Endothelial cell of umbilical vein (primary cell): ENCODE measurements around the gene RPL18A. TPM values are rescaled to one million over a fixed set of nuclear protein-coding genes. Genes with fewer than 3 reads are reported as not detected.

Experiments used
- BruUV-seq: library from RNA; stranded (reverse); fragments of 400-500 nt; replicated peaks from 2 replicates; lab custom pipeline; 2021; lab: Mats Ljungman, UMichigan
- CTCF ChIA-PET: fragments of 300-600, 350-600 bp; sonication (Branson Sonifier 250); formaldehyde crosslinking; loops from one replicate; lab custom pipeline; 2021; ENCODE audit warnings: antibody characterized with exemption, inconsistent platforms; lab: Charles Lee
- POLR2A ChIA-PET: fragments of 300-600, 350-600 bp; sonication (Branson Sonifier 250); formaldehyde crosslinking; loops from one replicate; lab custom pipeline; 2021; ENCODE audit warnings: antibody characterized with exemption, inconsistent platforms; lab: Charles Lee
- DNase-seq: peaks from one replicate; pipeline ENCODE4 v3.0.0-alpha.2; 2011; ENCODE audit warnings: low read depth, low spot score
- FAIRE-seq: peaks from 2 replicates; lab custom pipeline; 2011; peaks lifted over from hg19 to GRCh38; lab: Jason Lieb, UNC
- H2AFZ ChIP-seq: 2 replicates; pipeline ENCODE4 v1.6.0; 2012; ENCODE audit warnings: low read depth, low read length, control low read depth, inconsistent platforms
- H3K27ac ChIP-seq: 2 replicates; pipeline ENCODE4 v1.5.1; 2011; ENCODE audit warnings: low read depth, mild to moderate bottlenecking, control low read depth, low read length, moderate library complexity; ENCODE audit not compliant: insufficient read depth
- H3K27me3 ChIP-seq, 2 experiments: 2 replicates each; pipeline versions ENCODE4 v1.6.0 to v1.6.1; 2011; ENCODE audit warnings: low read length in 2 of 2, mixed read lengths in 1 of 2; ENCODE audit not compliant: control insufficient read depth in 2 of 2, insufficient read depth in 2 of 2
- H3K36me3 ChIP-seq, 2 experiments: 2 replicates in 1 of 2; 3 replicates in 1 of 2; pipeline ENCODE4 v1.5.1; 2011; ENCODE audit warnings: low read length in 2 of 2, mild to moderate bottlenecking in 1 of 2, moderate library complexity in 1 of 2; ENCODE audit not compliant: control insufficient read depth in 2 of 2, insufficient read depth in 2 of 2; ENCODE audit errors: extremely low read depth in 1 of 2
- H3K4me1 ChIP-seq: 3 replicates; pipeline ENCODE4 v1.5.1; 2011; ENCODE audit warnings: mild to moderate bottlenecking, low read length; ENCODE audit not compliant: control insufficient read depth, insufficient read depth; ENCODE audit errors: extremely low read depth
- H3K4me2 ChIP-seq: 2 replicates; pipeline ENCODE4 v1.6.1; 2011; ENCODE audit warnings: low read length, control low read depth, mixed read lengths; ENCODE audit not compliant: insufficient read depth
- H3K4me3 ChIP-seq, 3 experiments: fragments of 200-600 bp in 1 of 3; sonication (generic), shearing (Covaris generic) in 1 of 3; replicated peaks in 1 of 3; 2 replicates each; pipeline ENCODE4 v1.5.1; 2011 to 2016; ENCODE audit warnings: control low read depth in 3 of 3, low read length in 3 of 3, mild to moderate bottlenecking in 2 of 3, inconsistent platforms in 1 of 3, low read depth in 1 of 3, moderate library complexity in 1 of 3; ENCODE audit not compliant: insufficient read depth in 1 of 3
- H3K79me2 ChIP-seq: 2 replicates; pipeline ENCODE4 v1.6.0; 2012; ENCODE audit warnings: low read length, inconsistent platforms; ENCODE audit not compliant: control insufficient read depth, insufficient read depth
- H3K9ac ChIP-seq: replicated peaks from 2 replicates; pipeline ENCODE3; 2011; ENCODE audit warnings: low read length, control low read depth; ENCODE audit not compliant: insufficient read depth; ENCODE audit errors: extremely low read depth
- H3K9me1 ChIP-seq: replicated peaks from 3 replicates; pipeline ENCODE4 v1.6.0; 2011; ENCODE audit warnings: mild to moderate bottlenecking, low read length; ENCODE audit not compliant: control insufficient read depth, insufficient read depth; ENCODE audit errors: extremely low read depth
- H3K9me3 ChIP-seq: replicated peaks from 2 replicates; pipeline ENCODE4 v1.5.1; 2012; ENCODE audit warnings: low read length, inconsistent platforms; ENCODE audit not compliant: control insufficient read depth, insufficient read depth
- H4K20me1 ChIP-seq: replicated peaks from 2 replicates; pipeline ENCODE3; 2011; ENCODE audit warnings: mild to moderate bottlenecking, low read length; ENCODE audit not compliant: control insufficient read depth, insufficient read depth; ENCODE audit errors: extremely low read depth
- EZH2 ChIP-seq: IDR thresholded peaks from 2 replicates; pipeline ENCODE4 v1.6.1; 2012; ENCODE audit warnings: borderline replicate concordance, low read depth, mild to moderate bottlenecking, moderate library complexity, low read length, inconsistent platforms; ENCODE audit not compliant: severe bottlenecking
- FOS ChIP-seq: IDR thresholded peaks from 2 replicates; pipeline ENCODE4 v1.6.1; 2011; ENCODE audit warnings: mild to moderate bottlenecking, low read length, moderate library complexity, borderline replicate concordance; ENCODE audit not compliant: insufficient read depth
- GATA2 ChIP-seq: IDR thresholded peaks from 2 replicates; pipeline ENCODE4 v1.7.0; 2011; ENCODE audit warnings: low read depth, mild to moderate bottlenecking, moderate library complexity, mixed read lengths, low read length; ENCODE audit not compliant: insufficient read length, insufficient read depth
- JUN ChIP-seq: IDR thresholded peaks from 2 replicates; pipeline ENCODE4 v1.6.1; 2011; ENCODE audit warnings: borderline replicate concordance, low read depth; ENCODE audit not compliant: insufficient read length, insufficient read depth
- MYC ChIP-seq: IDR thresholded peaks from one replicate; pipeline ENCODE4 v1.6.1; 2011; ENCODE audit warnings: mild to moderate bottlenecking, low read depth, low read length
- POLR2A ChIP-seq: IDR thresholded peaks from 2 replicates; pipeline ENCODE4 v1.6.1; 2012; ENCODE audit warnings: low read depth, mild to moderate bottlenecking, control low read depth, low read length
- POLR2AphosphoS5 ChIP-seq: IDR thresholded peaks from 2 replicates; pipeline ENCODE4 v1.6.1; 2012; ENCODE audit warnings: low read depth, mild to moderate bottlenecking, control low read depth, low read length, moderate library complexity; ENCODE audit not compliant: insufficient read depth
- dilution Hi-C: fragments of 300-500 bp; cut with MboI; formaldehyde crosslinking; loops from one replicate; pipeline ENCODE4 v1.15.0; 2019; ENCODE audit warnings: low sequenced_read_pairs; ENCODE audit not compliant: extremely low pct_ligation_motif_present
- intact Hi-C: fragments of 100-400 bp; cut with micrococcal nuclease; formaldehyde crosslinking; loops from one replicate; pipeline ENCODE4 v1.10.0; 2022
- polyA plus RNA-seq, 4 experiments: library from polyadenylated mRNA; depleted of rRNA in 3 of 4; stranded (reverse) in 3 of 4; unstranded in 1 of 4; fragments of >200 nt; gene quantifications; 2 replicates each; pipeline versions ENCODE4 v1.2.1 to v1.2.3, GENCODE V29; 2011 to 2012; ENCODE audit warnings: missing spikeins in 1 of 4
- small RNA-seq: library from RNA; depleted of rRNA; stranded (forward); fragments of <200 nt; gene quantifications from one replicate; pipeline ENCODE3, GENCODE V24; 2012; ENCODE audit warnings: low replicate concordance, low read depth; ENCODE audit not compliant: insufficient read depth, insufficient read length
- total RNA-seq: library from RNA; stranded (reverse); gene quantifications from 2 replicates; pipeline ENCODE4 v1.2.3, GENCODE V29; 2021
- TF ChIP-seq, protein P1 (sequence below), 2 donors: IDR thresholded peaks; 1 replicate in 1 of 2; 2 replicates in 1 of 2; pipeline ENCODE4 v1.5.1; 2011; ENCODE audit warnings: low read length in 2 of 2, mild to moderate bottlenecking in 2 of 2, moderate library complexity in 2 of 2, control low read depth in 1 of 2, inconsistent platforms in 1 of 2, low read depth in 1 of 2; ENCODE audit not compliant: insufficient read depth in 1 of 2; ENCODE audit errors: extremely low read depth in 1 of 2
- TF ChIP-seq, protein P2 (sequence below): IDR thresholded peaks from 2 replicates; pipeline ENCODE4 v1.6.1; 2011; ENCODE audit not compliant: insufficient read depth, insufficient read length

RPL18A gene
- total and polyA plus RNA-seq, 2 donors (not counting 3 experiments of a cell fraction or from before 2014, with no cell fraction given) = 1,970 to 2,869 TPM

- Histone ChIP-seq H3K9me1 (no peaks in the 10 kb centered on the region), H3K27me3 (no peaks in the 10 kb centered on the region), H3K4me1 (no peaks in the 10 kb centered on the region), H4K20me1 (no peaks in the 10 kb centered on the region), H2AFZ (no peak overlapping the region), H3K4me2 (no peak overlapping the region), H3K79me2 (no peaks in the 10 kb centered on the region), H3K27ac (no peak overlapping the region), H3K9me3 (no peaks in the 10 kb centered on the region), H3K36me3 (no peaks in the 10 kb centered on the region), H3K9ac (no peak overlapping the region), H3K4me3 (no peak overlapping the region)
- no peak for FAIRE-seq
- POLR2A ChIA-PET = no interaction called here
- TF ChIP-seq MYC = no peak
- TF ChIP-seq, protein P1, sequence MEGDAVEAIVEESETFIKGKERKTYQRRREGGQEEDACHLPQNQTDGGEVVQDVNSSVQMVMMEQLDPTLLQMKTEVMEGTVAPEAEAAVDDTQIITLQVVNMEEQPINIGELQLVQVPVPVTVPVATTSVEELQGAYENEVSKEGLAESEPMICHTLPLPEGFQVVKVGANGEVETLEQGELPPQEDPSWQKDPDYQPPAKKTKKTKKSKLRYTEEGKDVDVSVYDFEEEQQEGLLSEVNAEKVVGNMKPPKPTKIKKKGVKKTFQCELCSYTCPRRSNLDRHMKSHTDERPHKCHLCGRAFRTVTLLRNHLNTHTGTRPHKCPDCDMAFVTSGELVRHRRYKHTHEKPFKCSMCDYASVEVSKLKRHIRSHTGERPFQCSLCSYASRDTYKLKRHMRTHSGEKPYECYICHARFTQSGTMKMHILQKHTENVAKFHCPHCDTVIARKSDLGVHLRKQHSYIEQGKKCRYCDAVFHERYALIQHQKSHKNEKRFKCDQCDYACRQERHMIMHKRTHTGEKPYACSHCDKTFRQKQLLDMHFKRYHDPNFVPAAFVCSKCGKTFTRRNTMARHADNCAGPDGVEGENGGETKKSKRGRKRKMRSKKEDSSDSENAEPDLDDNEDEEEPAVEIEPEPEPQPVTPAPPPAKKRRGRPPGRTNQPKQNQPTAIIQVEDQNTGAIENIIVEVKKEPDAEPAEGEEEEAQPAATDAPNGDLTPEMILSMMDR (IDR thresholded peaks at IDR 0.05; ENCODE audit: extremely low read depth in 1 of 2, insufficient read depth in 1 of 2, low read depth in 1 of 2, low read length in 2 of 2) = no peak
- no peak for TF ChIP-seq POLR2A
- TF ChIP-seq POLR2AphosphoS5 = no peak
- TF ChIP-seq EZH2 = no peak
- no peak for TF ChIP-seq GATA2
- no peak for TF ChIP-seq JUN
- TF ChIP-seq, protein P2, sequence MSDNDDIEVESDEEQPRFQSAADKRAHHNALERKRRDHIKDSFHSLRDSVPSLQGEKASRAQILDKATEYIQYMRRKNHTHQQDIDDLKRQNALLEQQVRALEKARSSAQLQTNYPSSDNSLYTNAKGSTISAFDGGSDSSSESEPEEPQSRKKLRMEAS = no peak
- no peak for TF ChIP-seq FOS
- no peak for DNase-seq
- no TSS peak for BruUV-seq
- intact Hi-C loops (no loop called here), dilution Hi-C loops (no loop called here)
- CTCF ChIA-PET = no interaction called here
Measured at GRCh38 chr19:17910791-17911360, 51.2 kb downstream of the RPL18A start.

Small RNAs within 50 kb of the gene (small RNA-seq; reads per million reads assigned to genes)
- gene SNORA68 = not detected

Other genes with a start within 250 kb of the RPL18A start
- 0.09 and 0.30 TPM in 2 replicates for gene UNC13A, start 171.6 kb upstream of the RPL18A start, total RNA-seq
- gene UNC13A, start 171.6 kb upstream of the RPL18A start, polyA plus RNA-seq = 0.04 and 0.06 TPM in 2 replicates
- gene MAP1S, start 140.4 kb upstream of the RPL18A start, total RNA-seq = 143 and 166 TPM in 2 replicates
- gene MAP1S, start 140.4 kb upstream of the RPL18A start, polyA plus RNA-seq = 94.8 and 157 TPM in 2 replicates
- gene FCHO1, start 108.4 kb upstream of the RPL18A start, total RNA-seq = 1.4 and 1.6 TPM in 2 replicates
- gene FCHO1, start 108.4 kb upstream of the RPL18A start, polyA plus RNA-seq = 0.66 and 0.80 TPM in 2 replicates
- gene B3GNT3, start 64.8 kb upstream of the RPL18A start, total RNA-seq = not detected in 2 replicates
- 0.10 TPM in 1 of 2 replicates, not detected in the other for gene B3GNT3, start 64.8 kb upstream of the RPL18A start, polyA plus RNA-seq
- not detected in 2 replicates for gene INSL3, start 38.4 kb upstream of the RPL18A start, total RNA-seq
- not detected in 2 replicates for gene INSL3, start 38.4 kb upstream of the RPL18A start, polyA plus RNA-seq
- 3.1 and 3.4 TPM in 2 replicates for gene JAK3, start 11.9 kb upstream of the RPL18A start, total RNA-seq
- gene JAK3, start 11.9 kb upstream of the RPL18A start, polyA plus RNA-seq = 3.8 and 5.1 TPM in 2 replicates
- gene SLC5A5, start 12.0 kb downstream of the RPL18A start, total RNA-seq = not detected in 2 replicates
- not detected in 2 replicates for gene SLC5A5, start 12.0 kb downstream of the RPL18A start, polyA plus RNA-seq
- gene CCDC124, start 73.1 kb downstream of the RPL18A start, total RNA-seq = 115 and 123 TPM in 2 replicates
- gene CCDC124, start 73.1 kb downstream of the RPL18A start, polyA plus RNA-seq = 101 and 128 TPM in 2 replicates
- 0.32 and 0.80 TPM in 2 replicates for gene KCNN1, start 107.2 kb downstream of the RPL18A start, total RNA-seq
- gene KCNN1, start 107.2 kb downstream of the RPL18A start, polyA plus RNA-seq = 0.18 TPM in 2 replicates
- gene ARRDC2, start 148.3 kb downstream of the RPL18A start, total RNA-seq = 17.2 and 17.4 TPM in 2 replicates
- gene ARRDC2, start 148.3 kb downstream of the RPL18A start, polyA plus RNA-seq = 10.2 and 12.4 TPM in 2 replicates
- not detected in 2 replicates for gene IL12RB1, start 227.0 kb downstream of the RPL18A start, total RNA-seq
- gene IL12RB1, start 227.0 kb downstream of the RPL18A start, polyA plus RNA-seq = not detected in 2 replicates
- 2.7 and 4.2 TPM in 2 replicates for gene MAST3, start 237.9 kb downstream of the RPL18A start, total RNA-seq
- 1.5 TPM in 2 replicates for gene MAST3, start 237.9 kb downstream of the RPL18A start, polyA plus RNA-seq